ENCODE measurements around the gene GJB5. TPM values are rescaled to one million over a fixed set of nuclear protein-coding genes. Genes with fewer than 3 reads are reported as not detected.

GJB5 gene
- polyA plus RNA-seq (2013), result 0.05 TPM

DNA sequence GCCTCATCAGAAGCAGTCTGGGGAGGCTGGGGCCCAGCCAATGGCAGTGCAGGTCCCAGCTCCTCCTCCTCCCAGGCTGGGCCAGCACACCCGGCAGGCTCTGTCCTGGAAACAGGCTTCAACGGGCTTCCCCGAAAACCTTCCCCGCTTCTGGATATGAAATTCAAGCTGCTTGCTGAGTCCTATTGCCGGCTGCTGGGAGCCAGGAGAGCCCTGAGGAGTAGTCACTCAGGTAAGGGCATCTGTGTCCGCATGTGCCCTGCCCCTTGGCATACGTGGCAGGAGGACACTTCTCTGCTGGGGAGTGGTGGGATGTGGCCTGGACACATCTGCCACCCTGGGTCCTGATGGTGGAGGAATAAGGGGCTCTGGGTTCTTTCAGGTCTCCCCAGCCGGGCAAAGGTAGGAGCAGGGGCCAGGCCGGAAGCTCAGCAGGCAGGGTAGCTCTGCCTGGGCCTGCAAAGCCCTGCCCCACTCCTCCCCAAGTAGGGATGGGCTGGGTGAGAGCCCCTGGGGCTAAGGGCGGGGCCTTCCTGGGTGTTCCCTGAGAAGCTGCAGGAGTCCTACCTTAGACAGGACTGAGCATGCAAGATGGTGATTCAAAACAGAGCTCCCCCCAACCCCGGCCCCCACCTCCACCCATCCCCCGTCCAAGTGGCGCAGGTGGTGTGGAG lies at the start of gene GJB5:
Gene GJB5, plus strand, starts transcription at position 84 of the 674 bp plus-strand sequence. CDS start 2,284 bp downstream, outside the sequence.
- CTCF ChIA-PET, result no interaction called here
- H3K36me3 ChIP-seq (ENCODE audit: control insufficient read depth in 4 of 4, insufficient read depth in 4 of 4, low read length in 3 of 4), result no peaks in the 10 kb centered on the region
- H3K9me3 ChIP-seq (ENCODE audit: control extremely low read depth in 1 of 5, control insufficient read depth in 4 of 5, insufficient read depth in 2 of 5, low read depth in 1 of 5, low read length in 4 of 5), result no peaks in the 10 kb centered on the region
- no peak for DNase-seq
- 90% methylated on average over 8 of the region's 13 CpGs for WGBS (ENCODE audit: insufficient coverage)
- H3K4me3 ChIP-seq (ENCODE audit: control insufficient read depth in 1 of 7, extremely low read depth in 1 of 7, insufficient read depth in 4 of 7, low read depth in 2 of 7, low read length in 6 of 7), result no peak within 1 kb of the TSS
- H3K27ac ChIP-seq (ENCODE audit: insufficient read depth in 1 of 2, low read depth in 1 of 2, low read length in 2 of 2, poor library complexity in 1 of 2, severe bottlenecking in 2 of 2), result no peak within 1 kb of the TSS
- no peaks in the 10 kb centered on the region for H3K4me1 ChIP-seq (ENCODE audit: control extremely low read depth in 1 of 4, control insufficient read depth in 4 of 4, insufficient read depth in 4 of 4, low read length in 3 of 4)
- peaks cover 0 to 5% (median 0%) of the 10 kb centered on the region in 5 experiments for H3K27me3 ChIP-seq (replicated peaks in 2 of 5; ENCODE audit: control insufficient read depth in 4 of 5, insufficient read depth in 5 of 5, low read length in 4 of 5)
- POLR2A ChIA-PET, result no interaction called here

DNA sequence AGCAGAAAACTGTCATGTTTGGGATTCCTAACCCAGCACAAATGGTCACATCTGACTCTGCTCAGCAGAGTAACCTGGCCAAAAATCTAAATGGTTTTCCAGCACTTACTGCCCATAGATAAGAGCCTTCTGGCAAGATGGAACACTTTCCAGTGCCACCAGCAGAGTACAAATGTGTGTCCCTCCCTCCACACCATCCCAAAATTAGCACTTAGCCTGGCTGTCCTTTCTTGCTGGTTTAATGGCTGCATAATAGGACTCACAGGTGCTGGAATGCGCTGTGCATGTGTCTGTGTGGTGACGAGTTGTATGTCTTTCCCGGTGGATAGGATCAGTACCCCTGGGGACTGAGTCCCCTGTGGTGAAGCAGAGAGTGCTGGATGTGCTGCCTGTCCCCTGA lies 49.8 kb upstream of the GJB5 start:
- CTCF ChIA-PET, result no interaction called here
- H3K27ac ChIP-seq (ENCODE audit: insufficient read depth in 1 of 2, low read depth in 1 of 2, low read length in 2 of 2, poor library complexity in 1 of 2, severe bottlenecking in 2 of 2), result no peak overlapping the region
- H3K27me3 ChIP-seq (replicated peaks in 2 of 5; ENCODE audit: control insufficient read depth in 4 of 5, insufficient read depth in 5 of 5, low read length in 4 of 5), result peaks cover 0 to 23% (median 7%) of the 10 kb centered on the region in 5 experiments
- 80% methylated on average over 3 of the region's 3 CpGs for WGBS (ENCODE audit: insufficient coverage)
- H3K36me3 ChIP-seq (ENCODE audit: control insufficient read depth in 4 of 4, insufficient read depth in 4 of 4, low read length in 3 of 4), result no peaks in the 10 kb centered on the region
- H3K9me3 ChIP-seq (ENCODE audit: control extremely low read depth in 1 of 5, control insufficient read depth in 4 of 5, insufficient read depth in 2 of 5, low read depth in 1 of 5, low read length in 4 of 5), result no peaks in the 10 kb centered on the region
- no peak overlapping the region for H3K4me3 ChIP-seq (ENCODE audit: control insufficient read depth in 1 of 7, extremely low read depth in 1 of 7, insufficient read depth in 4 of 7, low read depth in 2 of 7, low read length in 6 of 7)
- no peaks in the 10 kb centered on the region for H3K4me1 ChIP-seq (ENCODE audit: control extremely low read depth in 1 of 4, control insufficient read depth in 4 of 4, insufficient read depth in 4 of 4, low read length in 3 of 4)
- POLR2A ChIA-PET, result no interaction called here
- no peak for DNase-seq

DNA sequence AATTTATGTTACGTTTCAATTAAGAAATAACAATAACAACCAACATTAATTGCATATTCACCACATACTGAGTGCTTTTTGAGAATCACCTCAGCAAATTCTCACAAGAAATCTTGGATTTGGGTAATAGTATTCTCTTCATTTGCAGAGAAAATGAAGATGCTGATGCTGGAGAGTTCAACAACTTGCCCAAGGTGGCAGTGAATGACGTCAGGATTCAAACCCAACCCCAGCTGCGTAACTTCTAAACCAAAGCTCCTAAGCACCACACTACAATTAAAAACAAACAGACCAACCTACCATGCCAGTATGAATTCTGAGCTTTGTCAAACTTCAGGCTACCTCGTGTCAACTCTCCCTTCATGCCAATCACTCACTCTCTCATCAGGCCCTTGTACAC lies 46.7 kb upstream of the GJB5 start:
- Histone ChIP-seq H3K4me3 (ENCODE audit: control insufficient read depth in 1 of 7, extremely low read depth in 1 of 7, insufficient read depth in 4 of 7, low read depth in 2 of 7, low read length in 6 of 7) (no peak overlapping the region), H3K27ac (ENCODE audit: insufficient read depth in 1 of 2, low read depth in 1 of 2, low read length in 2 of 2, poor library complexity in 1 of 2, severe bottlenecking in 2 of 2) (no peak overlapping the region), H3K9me3 (ENCODE audit: control extremely low read depth in 1 of 5, control insufficient read depth in 4 of 5, insufficient read depth in 2 of 5, low read depth in 1 of 5, low read length in 4 of 5) (no peaks in the 10 kb centered on the region), H3K27me3 (replicated peaks in 2 of 5; ENCODE audit: control insufficient read depth in 4 of 5, insufficient read depth in 5 of 5, low read length in 4 of 5) (peaks cover 0 to 23% (median 7%) of the 10 kb centered on the region in 5 experiments), H3K36me3 (ENCODE audit: control insufficient read depth in 4 of 4, insufficient read depth in 4 of 4, low read length in 3 of 4) (no peaks in the 10 kb centered on the region), H3K4me1 (ENCODE audit: control extremely low read depth in 1 of 4, control insufficient read depth in 4 of 4, insufficient read depth in 4 of 4, low read length in 3 of 4) (no peaks in the 10 kb centered on the region)
- no peak for DNase-seq
- POLR2A ChIA-PET, result no interaction called here
- CTCF ChIA-PET, result no interaction called here
- 81% methylated on average over 3 of the region's 4 CpGs for WGBS (ENCODE audit: insufficient coverage)

DNA sequence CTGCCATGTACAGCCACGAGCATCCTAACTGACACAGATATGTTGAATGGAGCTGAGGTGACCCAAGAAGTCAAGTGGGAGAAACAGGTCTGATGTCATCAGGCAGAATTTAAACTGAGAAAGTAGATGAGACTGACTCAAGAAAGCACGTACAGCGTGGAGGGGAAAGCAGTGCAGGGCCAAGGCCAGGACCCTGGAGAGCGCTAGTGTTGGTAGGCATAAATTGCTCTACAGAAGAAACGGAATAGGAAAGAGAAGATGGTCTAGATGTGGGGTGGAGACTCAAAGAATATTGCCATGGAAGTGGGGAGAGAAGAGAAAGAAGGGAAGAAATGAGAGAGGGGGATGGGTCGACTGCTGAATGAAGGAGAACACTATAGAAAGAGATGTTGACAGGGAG lies 45.3 kb upstream of the GJB5 start:
- Histone ChIP-seq H3K9me3 (ENCODE audit: control extremely low read depth in 1 of 5, control insufficient read depth in 4 of 5, insufficient read depth in 2 of 5, low read depth in 1 of 5, low read length in 4 of 5) (no peaks in the 10 kb centered on the region), H3K27me3 (replicated peaks in 2 of 5; ENCODE audit: control insufficient read depth in 4 of 5, insufficient read depth in 5 of 5, low read length in 4 of 5) (peaks cover 0 to 16% (median 4%) of the 10 kb centered on the region in 5 experiments), H3K4me1 (ENCODE audit: control extremely low read depth in 1 of 4, control insufficient read depth in 4 of 4, insufficient read depth in 4 of 4, low read length in 3 of 4) (no peaks in the 10 kb centered on the region), H3K4me3 (ENCODE audit: control insufficient read depth in 1 of 7, extremely low read depth in 1 of 7, insufficient read depth in 4 of 7, low read depth in 2 of 7, low read length in 6 of 7) (no peak overlapping the region), H3K27ac (ENCODE audit: insufficient read depth in 1 of 2, low read depth in 1 of 2, low read length in 2 of 2, poor library complexity in 1 of 2, severe bottlenecking in 2 of 2) (no peak overlapping the region), H3K36me3 (ENCODE audit: control insufficient read depth in 4 of 4, insufficient read depth in 4 of 4, low read length in 3 of 4) (no peaks in the 10 kb centered on the region)
- ChIA-PET POLR2A (no interaction called here), CTCF (no interaction called here)
- peak in 2 of 3 donors; percentile 10 to 20 for DNase-seq
- 48% methylated on average over 6 of the region's 6 CpGs for WGBS (ENCODE audit: insufficient coverage)

DNA sequence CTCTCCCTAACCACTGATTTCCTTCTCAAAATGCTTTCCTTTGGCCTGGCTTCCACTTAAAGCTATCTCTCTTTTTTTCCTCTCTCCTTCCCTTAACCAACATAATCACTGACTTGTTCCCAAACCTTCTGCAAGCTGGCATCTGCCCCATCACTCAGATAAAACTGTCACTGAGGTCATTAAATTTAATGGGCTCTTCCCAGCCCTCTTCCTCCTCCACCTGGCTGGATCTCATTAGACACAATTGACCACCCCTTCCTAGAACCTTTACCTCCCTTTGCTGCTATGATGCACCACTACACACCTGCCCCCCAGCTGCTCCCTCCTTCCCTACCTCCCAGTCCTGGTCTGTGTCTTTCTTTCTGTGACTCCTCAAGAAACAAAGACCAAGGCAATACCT lies 44.0 kb upstream of the GJB5 start:
- no peaks in the 10 kb centered on the region for H3K9me3 ChIP-seq (ENCODE audit: control extremely low read depth in 1 of 5, control insufficient read depth in 4 of 5, insufficient read depth in 2 of 5, low read depth in 1 of 5, low read length in 4 of 5)
- no peaks in the 10 kb centered on the region for H3K4me1 ChIP-seq (ENCODE audit: control extremely low read depth in 1 of 4, control insufficient read depth in 4 of 4, insufficient read depth in 4 of 4, low read length in 3 of 4)
- H3K27ac ChIP-seq (ENCODE audit: insufficient read depth in 1 of 2, low read depth in 1 of 2, low read length in 2 of 2, poor library complexity in 1 of 2, severe bottlenecking in 2 of 2), result no peak overlapping the region
- no peak overlapping the region for H3K4me3 ChIP-seq (ENCODE audit: control insufficient read depth in 1 of 7, extremely low read depth in 1 of 7, insufficient read depth in 4 of 7, low read depth in 2 of 7, low read length in 6 of 7)
- CTCF ChIA-PET, result no interaction called here
- DNase-seq, result no peak
- POLR2A ChIA-PET, result no interaction called here
- peaks cover 0 to 4% (median 3%) of the 10 kb centered on the region in 5 experiments for H3K27me3 ChIP-seq (replicated peaks in 2 of 5; ENCODE audit: control insufficient read depth in 4 of 5, insufficient read depth in 5 of 5, low read length in 4 of 5)
- no peaks in the 10 kb centered on the region for H3K36me3 ChIP-seq (ENCODE audit: control insufficient read depth in 4 of 4, insufficient read depth in 4 of 4, low read length in 3 of 4)

DNA sequence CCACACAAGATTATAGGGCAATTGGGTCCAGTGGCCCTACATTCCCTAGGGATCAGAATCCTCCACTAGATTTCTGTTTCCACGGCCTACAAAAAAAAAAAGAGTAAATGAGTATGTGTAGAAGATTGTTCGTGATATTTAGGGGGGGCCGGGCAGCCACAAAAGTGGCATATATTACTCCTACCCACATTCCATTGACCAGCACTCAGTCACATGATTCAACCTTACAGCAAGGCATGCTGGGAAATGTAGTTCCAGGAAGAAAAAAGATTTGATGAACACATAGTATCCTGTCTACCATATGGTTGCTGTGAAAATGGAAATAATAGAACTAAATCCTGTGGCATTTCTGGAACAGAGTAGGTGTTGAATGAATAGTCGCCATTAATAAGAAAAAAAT lies 43.4 kb upstream of the GJB5 start:
- Histone ChIP-seq H3K4me3 (ENCODE audit: control insufficient read depth in 1 of 7, extremely low read depth in 1 of 7, insufficient read depth in 4 of 7, low read depth in 2 of 7, low read length in 6 of 7) (no peak overlapping the region), H3K4me1 (ENCODE audit: control extremely low read depth in 1 of 4, control insufficient read depth in 4 of 4, insufficient read depth in 4 of 4, low read length in 3 of 4) (no peaks in the 10 kb centered on the region), H3K9me3 (ENCODE audit: control extremely low read depth in 1 of 5, control insufficient read depth in 4 of 5, insufficient read depth in 2 of 5, low read depth in 1 of 5, low read length in 4 of 5) (no peaks in the 10 kb centered on the region), H3K27me3 (replicated peaks in 2 of 5; ENCODE audit: control insufficient read depth in 4 of 5, insufficient read depth in 5 of 5, low read length in 4 of 5) (peaks cover 0 to 5% (median 0%) of the 10 kb centered on the region in 5 experiments), H3K36me3 (ENCODE audit: control insufficient read depth in 4 of 4, insufficient read depth in 4 of 4, low read length in 3 of 4) (no peaks in the 10 kb centered on the region), H3K27ac (ENCODE audit: insufficient read depth in 1 of 2, low read depth in 1 of 2, low read length in 2 of 2, poor library complexity in 1 of 2, severe bottlenecking in 2 of 2) (no peak overlapping the region)
- ChIA-PET CTCF (no interaction called here), POLR2A (no interaction called here)
- DNase-seq, result no peak
- no CpG with 5 or more reads among the region's 4 CpGs for WGBS (ENCODE audit: insufficient coverage)

DNA sequence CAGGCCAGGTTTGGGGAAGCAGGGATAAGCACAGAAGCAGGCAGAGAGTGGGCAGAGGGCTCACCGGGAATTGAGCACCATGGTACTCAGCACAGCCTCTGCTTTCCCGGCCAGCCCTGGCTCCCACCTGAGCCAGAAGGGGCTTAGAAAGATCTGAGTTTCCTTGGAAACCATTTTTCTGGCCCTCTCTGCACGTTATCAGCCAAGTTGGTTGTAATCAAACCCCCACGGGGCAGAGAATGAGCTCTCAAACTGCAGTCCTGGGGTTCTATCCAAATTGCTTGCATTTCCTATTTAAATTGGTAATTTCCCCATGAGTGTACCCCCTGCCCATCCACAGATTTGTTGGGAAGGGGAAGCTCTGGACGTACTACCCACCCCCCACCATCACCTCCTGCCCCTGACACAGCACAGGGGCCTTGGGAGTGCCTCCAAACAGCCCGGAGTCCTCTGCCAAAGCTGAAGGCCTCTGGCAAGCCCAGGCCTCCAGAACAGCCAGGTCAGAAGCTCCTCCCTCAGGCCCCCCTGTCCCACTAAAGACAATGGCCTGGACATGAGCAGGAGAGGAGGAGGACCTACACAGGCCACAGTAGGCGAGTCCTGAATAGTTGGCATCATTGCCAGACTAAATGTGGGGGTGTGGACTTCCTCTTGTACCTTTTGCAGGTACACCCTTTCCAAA lies 42.7 kb upstream of the GJB5 start:
- H3K9me3 ChIP-seq (ENCODE audit: control extremely low read depth in 1 of 5, control insufficient read depth in 4 of 5, insufficient read depth in 2 of 5, low read depth in 1 of 5, low read length in 4 of 5), result no peaks in the 10 kb centered on the region
- H3K36me3 ChIP-seq (ENCODE audit: control insufficient read depth in 4 of 4, insufficient read depth in 4 of 4, low read length in 3 of 4), result no peaks in the 10 kb centered on the region
- no peaks in the 10 kb centered on the region for H3K4me1 ChIP-seq (ENCODE audit: control extremely low read depth in 1 of 4, control insufficient read depth in 4 of 4, insufficient read depth in 4 of 4, low read length in 3 of 4)
- H3K27me3 ChIP-seq (replicated peaks in 2 of 5; ENCODE audit: control insufficient read depth in 4 of 5, insufficient read depth in 5 of 5, low read length in 4 of 5), result peaks cover 0 to 6% (median 0%) of the 10 kb centered on the region in 5 experiments
- POLR2A ChIA-PET, result no interaction called here
- no peak overlapping the region for H3K27ac ChIP-seq (ENCODE audit: insufficient read depth in 1 of 2, low read depth in 1 of 2, low read length in 2 of 2, poor library complexity in 1 of 2, severe bottlenecking in 2 of 2)
- H3K4me3 ChIP-seq (ENCODE audit: control insufficient read depth in 1 of 7, extremely low read depth in 1 of 7, insufficient read depth in 4 of 7, low read depth in 2 of 7, low read length in 6 of 7), result no peak overlapping the region
- 100% methylated on average over 4 of the region's 7 CpGs for WGBS (ENCODE audit: insufficient coverage)
- DNase-seq, result no peak
- CTCF ChIA-PET, result no interaction called here
